ENCODE measurements around the gene TRAPPC11. TPM values are rescaled to one million over a fixed set of nuclear protein-coding genes. Genes with fewer than 3 reads are reported as not detected.

TRAPPC11 gene
- total RNA-seq, 1 experiment from 2014 or later = 32.2 TPM

GRCh38 chr4:183670251-183670650 lies 11.2 kb downstream of the TRAPPC11 start:
- Histone ChIP-seq H3K23me2 (ENCODE audit: insufficient read length, low read depth, low read length, poor library complexity, severe bottlenecking) (no peaks in the 10 kb centered on the region), H3K4me2 (ENCODE audit: insufficient read depth, insufficient read length, low read length) (no peak overlapping the region), H2BK12ac (ENCODE audit: insufficient read length, low read depth, low read length) (no peak overlapping the region), H3K9me3 (ENCODE audit: control insufficient read depth, low read depth, low read length) (no peaks in the 10 kb centered on the region), H3K18ac (ENCODE audit: insufficient read length, low read depth, low read length) (no peak overlapping the region), H3K79me2 (ENCODE audit: insufficient read depth, low read length) (no peaks in the 10 kb centered on the region), H2AFZ (ENCODE audit: low read length) (no peak overlapping the region), H2BK120ac (ENCODE audit: low read depth, low read length, poor library complexity, severe bottlenecking) (no peak overlapping the region), H4K91ac (ENCODE audit: insufficient read length, low read depth, low read length) (no peak overlapping the region), H3K4ac (ENCODE audit: low read depth, low read length) (no peak overlapping the region), H3K79me1 (ENCODE audit: insufficient read depth, low read depth, low read length, poor library complexity, severe bottlenecking) (no peaks in the 10 kb centered on the region), H3K14ac (ENCODE audit: insufficient read depth, low read length) (no peak overlapping the region), H3K56ac (ENCODE audit: insufficient read length, low read depth, low read length) (no peak overlapping the region), H4K8ac (replicated peaks; ENCODE audit: insufficient read length, low read depth, low read length) (no peak overlapping the region), H3K9ac (ENCODE audit: extremely low read depth, insufficient read length, low read length) (no peak overlapping the region), H2BK20ac (ENCODE audit: low read depth, low read length, poor library complexity, severe bottlenecking) (no peak overlapping the region), H3K23ac (ENCODE audit: insufficient read length, low read depth, low read length) (no peak overlapping the region), H2BK15ac (ENCODE audit: low read depth, low read length) (no peak overlapping the region), H2BK5ac (ENCODE audit: insufficient read length, low read length) (no peak overlapping the region), H4K20me1 (ENCODE audit: control insufficient read depth, insufficient read depth, insufficient read length) (no peaks in the 10 kb centered on the region), H2AK5ac (ENCODE audit: insufficient read length, low read length) (no peak overlapping the region), H3T11ph (ENCODE audit: low read length) (no peak overlapping the region), H4K5ac (ENCODE audit: insufficient read length, low read depth, low read length) (no peak overlapping the region), H3K27me3 (ENCODE audit: insufficient read depth, low read length) (no peaks in the 10 kb centered on the region), H3K4me1 (ENCODE audit: insufficient read depth, low read length) (no peaks in the 10 kb centered on the region), H3K27ac (ENCODE audit: insufficient read length, low read depth, low read length) (no peak overlapping the region)
- H3K4me3 Mint-ChIP-seq = no peak overlapping the region
- WGBS (ENCODE audit: extremely low coverage, insufficient read length, low lambda C conversion rate) = no CpG with 5 or more reads among the region's 3 CpGs
- H3K36me3 Mint-ChIP-seq (ENCODE audit: insufficient read depth in 1 of 3, low read depth in 3 of 3) = peaks cover 10 to 68% (median 65%) of the 10 kb centered on the region in 3 experiments; a peak in 6 of 7 replicates
- TF ChIP-seq CTCF (conservative IDR thresholded peaks at IDR 0.05) = no peak
- no peaks in the 10 kb centered on the region for H3K4me1 Mint-ChIP-seq
- no peak for DNase-seq
- no peak overlapping the region for H3K27ac Mint-ChIP-seq
- H3K9me3 Mint-ChIP-seq = no peaks in the 10 kb centered on the region
- no peaks in the 10 kb centered on the region for H3K27me3 Mint-ChIP-seq (ENCODE audit: low read depth)

All from H9 (cell line).